GM19351 (cell line): ENCODE data around the gene DENR.
"Not testable (repeated sequence)": the region's sequence is repeated elsewhere in the genome, so short reads cannot be mapped to it uniquely, and the experiment has no call there.

Experiments
- ATAC-seq: cut with Tn5 transposase; IDR thresholded peaks from one replicate; pipeline ENCODE4 v1.9.1; 2021; ENCODE audit warnings: mild to moderate bottlenecking, moderate library complexity; ENCODE audit not compliant: unreplicated experiment

Gene DENR, protein sequence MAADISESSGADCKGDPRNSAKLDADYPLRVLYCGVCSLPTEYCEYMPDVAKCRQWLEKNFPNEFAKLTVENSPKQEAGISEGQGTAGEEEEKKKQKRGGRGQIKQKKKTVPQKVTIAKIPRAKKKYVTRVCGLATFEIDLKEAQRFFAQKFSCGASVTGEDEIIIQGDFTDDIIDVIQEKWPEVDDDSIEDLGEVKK

GRCh38 chr12:122752464-122753318, at the start of gene DENR:
DENR (plus strand) TSS chr12:122752824; CDS start chr12:122753702, 878 bp downstream.
- peak; percentile 92 for ATAC-seq

DNA sequence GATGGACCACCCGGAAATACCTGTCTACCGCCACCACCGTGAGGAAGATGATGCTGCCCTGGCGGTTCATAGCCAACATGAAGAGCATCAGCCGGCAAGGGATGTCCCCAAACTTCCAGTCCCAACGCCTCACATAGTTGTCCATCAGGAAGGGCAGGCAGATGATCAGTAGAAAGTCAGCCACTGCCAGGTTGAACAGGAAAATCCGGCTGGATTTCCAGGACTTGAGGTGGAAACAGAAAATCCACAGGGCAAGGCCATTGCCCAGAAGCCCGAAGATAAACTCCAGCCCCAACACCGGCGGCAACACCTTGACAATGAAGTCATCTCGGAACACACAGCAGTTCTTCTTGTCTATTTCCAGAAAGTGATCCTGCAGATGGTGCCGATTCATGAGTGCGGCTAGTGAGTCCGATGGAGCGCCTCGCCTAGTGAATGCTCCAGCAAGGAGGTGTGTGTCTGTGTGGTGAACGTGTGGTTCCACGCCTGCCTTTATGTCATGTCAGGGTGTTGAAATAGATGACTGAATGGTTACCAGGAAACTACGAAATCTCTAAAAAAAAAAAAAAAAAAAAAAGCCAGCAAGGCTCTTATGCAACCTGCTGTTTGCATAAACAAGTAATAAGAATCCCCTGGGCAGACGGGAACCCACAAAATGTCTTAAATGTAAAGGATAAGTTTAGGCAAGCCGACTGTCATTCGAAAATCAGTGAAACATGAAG, 49.6 kb upstream of the DENR start, which contains the start of gene HCAR2:
TSS of gene HCAR2 (minus strand) at position 468 of the 722 bp plus-strand sequence. CDS start at position 394, 74 bp downstream.
- ATAC-seq, result not testable (repeated sequence)

- ATAC-seq, result not testable (repeated sequence)
Measured at GRCh38 chr12:122703841-122704240, 48.8 kb upstream of the DENR start.

GRCh38 chr12:122709287-122709686, 43.3 kb upstream of the DENR start:
- ATAC-seq, result not testable (repeated sequence)

DNA sequence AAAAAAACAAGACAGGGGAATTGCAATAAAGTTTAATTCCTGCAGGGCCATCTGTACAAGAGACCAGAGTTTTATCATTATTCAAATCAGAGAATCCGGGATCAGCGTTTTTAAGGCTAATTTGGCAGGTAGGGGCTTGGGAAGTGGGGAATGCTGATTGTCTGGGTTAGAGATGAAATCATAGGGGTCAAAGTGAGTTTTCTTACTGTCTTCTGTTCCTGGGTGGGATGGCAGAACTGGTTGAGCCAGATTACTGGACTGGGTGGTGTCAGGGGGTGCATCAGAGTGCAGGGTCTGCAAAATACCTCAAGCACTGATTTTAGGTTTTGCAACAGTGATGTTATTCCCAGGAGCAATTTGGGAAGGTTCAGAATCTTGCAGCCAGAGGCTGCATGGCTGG, 42.3 kb upstream of the DENR start:
- not testable (repeated sequence) for ATAC-seq

GRCh38 chr12:122711266-122711665, 41.4 kb upstream of the DENR start:
- ATAC-seq, result not testable (repeated sequence)

DNA sequence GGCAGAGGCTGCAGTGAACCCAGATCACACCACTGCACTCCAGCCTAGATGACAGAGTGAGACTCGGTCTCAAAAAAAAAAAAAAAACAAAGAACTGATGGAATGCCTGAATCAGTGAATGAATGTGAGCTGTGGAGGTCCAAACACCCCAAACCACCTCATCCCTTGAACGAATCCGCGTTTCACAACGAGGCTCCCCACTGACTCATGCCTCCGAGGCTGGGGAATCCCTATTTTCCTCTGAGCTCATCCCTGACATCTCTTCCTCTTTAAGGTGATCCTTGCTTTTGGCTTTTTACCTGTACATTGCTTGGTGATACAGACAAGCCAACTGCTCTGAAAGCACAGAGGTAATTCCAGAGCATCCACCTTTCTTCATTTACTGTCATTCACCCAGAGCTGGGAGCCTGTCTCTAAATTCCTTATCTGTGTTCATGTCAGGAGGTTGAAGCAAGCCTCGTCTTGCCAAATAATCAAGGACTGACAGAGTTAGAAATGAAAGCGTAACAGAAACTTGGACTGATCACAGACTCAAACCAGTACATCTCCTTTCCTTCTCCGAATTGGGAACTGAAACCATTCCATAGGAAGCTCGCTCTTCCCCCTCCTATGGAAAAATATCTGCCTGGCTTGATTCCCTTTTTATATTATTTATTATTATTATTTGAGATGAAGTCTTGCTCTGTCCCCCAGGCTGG, 39.0 kb upstream of the DENR start:
- not testable (repeated sequence) for ATAC-seq

DNA sequence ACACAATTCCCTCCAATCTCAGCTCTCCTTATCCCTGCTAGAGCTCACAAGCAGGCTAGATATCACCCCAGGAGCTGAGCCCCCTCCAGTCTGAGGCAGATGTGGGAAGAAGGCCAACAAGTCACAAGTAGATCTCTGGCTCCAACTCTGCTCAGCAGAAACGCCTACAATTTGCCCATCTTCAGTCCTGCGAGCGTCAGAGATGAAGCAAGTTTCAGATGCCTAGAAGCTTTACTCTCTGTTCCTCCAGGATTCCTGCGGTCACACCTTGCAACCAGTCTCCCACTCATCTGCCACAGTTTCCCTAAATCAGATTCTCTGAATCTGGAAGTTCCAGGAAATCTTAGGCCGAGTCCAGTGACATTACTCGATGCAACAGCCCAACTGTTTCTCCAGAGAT, 37.4 kb upstream of the DENR start:
- ATAC-seq, result not testable (repeated sequence)

DNA sequence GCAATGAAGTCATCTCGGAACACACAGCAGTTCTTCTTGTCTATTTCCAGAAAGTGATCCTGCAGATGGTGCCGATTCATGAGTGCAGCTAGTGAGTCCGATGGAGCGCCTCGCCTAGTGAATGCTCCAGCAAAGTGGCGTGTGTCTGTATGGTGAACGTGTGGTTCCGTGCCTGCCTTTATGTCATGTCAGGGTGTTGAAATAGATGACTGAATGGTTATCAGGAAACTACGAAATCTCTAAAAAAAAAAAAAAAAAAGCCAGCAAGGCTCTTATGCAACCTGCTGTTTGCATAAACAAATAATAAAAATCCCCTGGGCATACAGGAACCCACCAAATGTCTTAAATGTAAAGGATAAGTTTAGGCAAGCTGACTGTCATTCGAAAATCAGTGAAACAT, 36.0 kb upstream of the DENR start, which contains the start of gene HCAR3:
TSS of gene HCAR3 (minus strand) at position 154 of the 400 bp plus-strand sequence. CDS start at position 80, 74 bp downstream.
- not testable (repeated sequence) for ATAC-seq

- ATAC-seq, result no peak
Measured at GRCh38 chr12:122721057-122721545, 31.5 kb upstream of the DENR start.

DNA sequence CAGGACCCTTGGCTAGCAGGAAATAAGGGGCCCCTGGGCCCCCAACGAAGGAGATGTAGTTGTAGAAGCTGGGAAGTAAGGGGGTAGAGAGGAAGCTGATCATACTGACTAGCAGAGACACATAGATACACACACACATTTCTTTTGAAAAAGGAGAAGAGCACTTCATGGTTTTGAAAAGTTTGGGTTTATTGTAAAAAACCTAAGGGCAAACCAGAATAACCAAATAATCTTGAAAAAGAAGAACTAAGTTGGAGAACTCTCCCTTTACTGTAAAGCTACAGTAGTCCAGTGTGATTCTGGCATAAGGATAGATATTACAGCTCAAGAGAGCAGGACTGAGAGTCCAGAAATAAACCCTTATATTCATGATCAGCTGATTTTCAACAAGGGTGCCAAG, 30.2 kb upstream of the DENR start:
- no peak for ATAC-seq

- no peak for ATAC-seq
Measured at GRCh38 chr12:122724641-122725243, 27.9 kb upstream of the DENR start.

DNA sequence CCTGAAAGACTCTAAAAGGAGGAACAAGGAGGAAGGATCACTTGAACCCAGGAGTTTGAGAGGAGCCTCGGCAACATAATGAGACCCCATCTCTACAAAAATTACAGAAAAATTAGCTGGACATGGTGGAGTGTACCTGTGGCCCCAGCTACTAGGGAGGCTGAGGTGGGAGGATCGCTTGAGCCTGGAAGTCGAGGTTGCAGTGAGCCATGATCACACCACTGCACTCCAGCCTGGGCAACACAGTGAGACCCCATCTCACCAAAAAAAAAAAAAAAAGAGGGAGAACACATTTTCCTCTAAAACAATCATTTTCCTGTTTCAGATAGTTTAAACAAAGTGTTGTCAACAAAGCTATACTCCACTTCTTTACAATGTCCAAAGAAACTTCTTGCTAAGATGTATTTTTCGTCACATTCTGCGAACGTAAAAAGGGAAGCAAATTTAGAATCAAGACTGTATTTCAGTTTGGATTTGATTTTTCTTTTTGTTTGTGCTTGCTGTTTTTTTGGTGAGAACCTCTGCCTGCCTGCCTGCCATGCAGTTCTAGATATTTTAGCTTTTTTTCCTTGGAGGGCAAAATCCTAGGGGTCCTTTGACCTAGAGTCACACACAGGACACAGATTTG, 27.1 kb upstream of the DENR start:
- no peak for ATAC-seq

- no peak for ATAC-seq
Measured at GRCh38 chr12:122726080-122726558, 26.5 kb upstream of the DENR start.

DNA sequence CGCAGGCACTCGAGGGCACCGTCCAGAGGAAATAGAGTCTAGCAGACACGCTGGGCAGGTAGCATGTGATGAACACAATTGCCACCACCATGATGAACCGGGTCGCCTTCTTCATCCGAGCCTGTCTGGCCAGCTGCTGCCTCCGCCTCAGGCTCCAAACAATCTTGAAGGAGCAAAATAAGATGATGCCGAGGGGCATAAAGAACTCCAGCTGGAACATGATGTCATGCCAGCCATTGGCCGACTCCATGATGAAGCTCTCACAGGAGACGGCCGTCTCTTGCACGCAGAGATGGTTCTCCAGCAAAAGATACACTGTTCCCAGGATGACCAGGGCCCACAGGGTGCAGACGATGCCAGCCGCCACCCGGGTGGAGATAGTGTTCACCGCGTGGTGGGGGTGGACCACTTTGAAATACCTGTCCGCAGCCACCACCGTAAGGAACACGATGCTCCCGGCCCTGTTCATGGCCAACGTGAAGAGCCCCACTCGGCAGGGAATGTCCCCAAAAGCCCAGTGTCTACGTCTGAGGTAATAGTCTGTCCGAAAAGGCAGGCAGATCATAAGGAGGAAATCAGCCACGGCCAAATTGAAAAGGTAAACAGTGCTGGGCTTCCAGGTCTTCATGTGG, 22.9 kb upstream of the DENR start:
- ATAC-seq, result no peak

DNA sequence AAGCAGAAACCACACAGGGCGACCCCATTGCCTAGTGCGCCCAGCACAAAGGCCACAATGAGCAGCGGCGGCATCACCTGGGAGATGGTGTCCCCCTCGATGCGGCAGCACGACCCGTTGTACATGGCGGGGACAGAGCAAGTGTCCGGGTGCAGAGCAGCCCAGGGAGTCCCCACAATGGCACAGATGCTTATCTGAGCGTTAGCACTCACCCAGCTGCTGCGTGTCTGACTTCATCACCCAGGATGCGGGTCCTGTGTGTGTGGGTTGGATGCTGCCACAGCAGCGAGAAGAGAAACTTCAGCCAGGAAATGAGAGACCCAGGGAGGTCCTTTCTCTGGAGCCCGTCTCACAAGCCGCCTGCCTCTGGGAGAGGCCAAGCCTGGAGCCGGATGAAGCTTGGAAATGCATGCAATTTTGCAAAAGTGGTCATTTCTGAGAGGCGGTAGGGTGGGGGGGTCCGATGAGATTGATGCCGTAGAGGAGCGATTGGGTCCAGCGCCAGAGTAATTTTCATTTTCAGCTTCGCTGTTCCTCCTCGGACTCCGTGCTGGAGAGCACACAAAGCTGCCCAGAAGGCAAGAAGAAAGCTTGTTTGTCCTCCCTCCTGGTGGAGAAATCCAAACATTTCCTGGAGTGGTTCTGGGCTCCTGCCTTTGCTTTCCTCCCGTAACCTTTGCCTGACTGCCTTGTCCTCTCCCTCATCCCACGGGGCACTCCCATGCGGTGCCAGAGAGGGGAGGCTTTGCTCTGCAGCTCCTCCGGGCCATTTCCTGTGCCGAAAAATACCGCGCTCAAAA, 22.2 kb upstream of the DENR start, which contains the start of gene HCAR1:
TSS of gene HCAR1 (minus strand) at position 630 of the 800 bp plus-strand sequence. CDS start at position 125, 505 bp downstream.
- no peak for ATAC-seq

DNA sequence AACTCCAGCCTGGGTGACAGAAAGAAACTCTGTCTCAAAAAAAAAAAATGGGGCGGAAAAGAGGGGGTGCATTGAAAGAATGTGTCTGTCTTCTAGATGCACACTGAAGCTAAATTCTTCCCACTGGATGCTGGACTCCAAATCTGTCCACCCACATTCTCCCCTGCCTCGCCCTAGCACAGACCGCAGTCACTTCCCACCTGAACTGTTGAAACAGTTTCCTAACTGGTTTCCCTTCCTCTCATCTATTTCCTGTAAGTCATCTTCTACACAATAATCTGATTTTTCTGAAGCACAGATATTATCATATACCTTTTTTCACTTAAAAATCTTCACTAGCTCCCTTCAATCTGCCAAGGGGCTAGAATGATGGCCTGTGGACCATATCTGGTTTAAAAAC, 20.5 kb upstream of the DENR start:
- ATAC-seq, result no peak

GRCh38 chr12:122732611-122733010, 20.0 kb upstream of the DENR start:
- no peak for ATAC-seq
